Keratinocyte (primary cell): Measurements from ENCODE around the gene VPS52. TPM values are rescaled to one million over a fixed set of nuclear protein-coding genes. Genes with fewer than 3 reads are reported as not detected.
A peak's percentile ranks its signal among the peaks of the same experiment; 100 is the strongest.

ENCODE experiments used
- DNase-seq: peaks from one replicate; pipeline ENCODE4 v3.0.0-alpha.2; 2011; ENCODE audit warnings: low read depth, missing footprints, low spot score
- FAIRE-seq: peaks from 2 replicates; lab custom pipeline; 2011; peaks lifted over from hg19 to GRCh38; lab: Jason Lieb, UNC
- H2AFZ ChIP-seq: 2 replicates; pipeline ENCODE4 v1.6.0; 2012; ENCODE audit warnings: low read length, control low read depth, inconsistent platforms; ENCODE audit not compliant: control insufficient read depth
- H3K27ac ChIP-seq: 2 replicates; pipeline ENCODE4 v1.5.1; 2011; ENCODE audit warnings: low read length; ENCODE audit not compliant: control insufficient read depth, insufficient read depth
- H3K27me3 ChIP-seq: 3 replicates; pipeline ENCODE4 v1.6.0; 2011; ENCODE audit warnings: low read length; ENCODE audit not compliant: control insufficient read depth, insufficient read depth; ENCODE audit errors: extremely low read depth
- H3K36me3 ChIP-seq, 2 experiments: 2 replicates in 1 of 2; 3 replicates in 1 of 2; pipeline ENCODE4 v1.5.1; 2011; ENCODE audit warnings: low read length in 2 of 2, mild to moderate bottlenecking in 1 of 2; ENCODE audit not compliant: control insufficient read depth in 2 of 2, insufficient read depth in 2 of 2; ENCODE audit errors: extremely low read depth in 1 of 2
- H3K4me1 ChIP-seq: 3 replicates; pipeline ENCODE4 v1.5.1; 2011; ENCODE audit warnings: low read length; ENCODE audit not compliant: control insufficient read depth, insufficient read depth; ENCODE audit errors: extremely low read depth
- H3K4me2 ChIP-seq: 3 replicates; pipeline ENCODE4 v1.6.0; 2011; ENCODE audit warnings: low read depth, low read length; ENCODE audit not compliant: control insufficient read depth, insufficient read depth; ENCODE audit errors: extremely low read depth
- H3K4me3 ChIP-seq, 3 experiments: fragments of 200-600 bp in 1 of 3; sonication (generic) in 1 of 3; 2 replicates in 2 of 3; 3 replicates in 1 of 3; pipeline ENCODE4 v1.5.1; 2011 to 2016; ENCODE audit warnings: low read length in 3 of 3, mild to moderate bottlenecking in 3 of 3, control low read depth in 2 of 3, inconsistent platforms in 1 of 3, low read depth in 1 of 3, mixed read lengths in 1 of 3, mixed run types in 1 of 3, moderate library complexity in 1 of 3; ENCODE audit not compliant: control insufficient read depth in 2 of 3, insufficient read depth in 2 of 3; ENCODE audit errors: extremely low read depth in 1 of 3
- H3K79me2 ChIP-seq: 2 replicates; pipeline ENCODE4 v1.6.0; 2012; ENCODE audit warnings: low read length; ENCODE audit not compliant: control insufficient read depth, insufficient read depth
- H3K9ac ChIP-seq: 3 replicates; pipeline ENCODE4 v1.6.0; 2011; ENCODE audit warnings: low read length; ENCODE audit not compliant: control insufficient read depth, insufficient read depth; ENCODE audit errors: extremely low read depth
- H3K9me1 ChIP-seq: 3 replicates; pipeline ENCODE4 v1.6.0; 2011; ENCODE audit warnings: low read length; ENCODE audit not compliant: control insufficient read depth, insufficient read depth; ENCODE audit errors: extremely low read depth
- H3K9me3 ChIP-seq: 2 replicates; pipeline ENCODE4 v1.5.1; 2012; ENCODE audit warnings: low read depth, low read length; ENCODE audit not compliant: control insufficient read depth
- H4K20me1 ChIP-seq: 3 replicates; pipeline ENCODE4 v1.6.0; 2011; ENCODE audit warnings: low read length; ENCODE audit not compliant: control insufficient read depth, insufficient read depth; ENCODE audit errors: extremely low read depth
- CTCF ChIP-seq, 3 experiments: IDR thresholded peaks in 1 of 3; conservative IDR thresholded peaks in 1 of 3; optimal IDR thresholded peaks in 1 of 3; 2 replicates in 2 of 3; 3 replicates in 1 of 3; pipeline versions ENCODE3 to v1.5.1; 2011; ENCODE audit warnings: low read length in 3 of 3, mild to moderate bottlenecking in 3 of 3, moderate library complexity in 2 of 3, control low read depth in 1 of 3, inconsistent platforms in 1 of 3; ENCODE audit not compliant: insufficient read depth in 2 of 3; ENCODE audit errors: extremely low read depth in 1 of 3
- EZH2 ChIP-seq: IDR thresholded peaks from one replicate; pipeline ENCODE4 v1.6.1; 2012; ENCODE audit warnings: inconsistent platforms, mild to moderate bottlenecking, low read length, moderate library complexity
- dilution Hi-C: fragments of 300-500 bp; cut with MboI; formaldehyde crosslinking; loops from one replicate; pipeline ENCODE4 v1.7.0; 2020; ENCODE audit warnings: low sequenced_read_pairs; ENCODE audit not compliant: extremely low pct_ligation_motif_present
- polyA plus RNA-seq, 5 experiments: library from polyadenylated mRNA; depleted of rRNA in 3 of 5; stranded (reverse) in 3 of 5; stranded (forward) in 1 of 5; unstranded in 1 of 5; fragments of >200 nt; gene quantifications; 1 replicate in 1 of 5; 2 replicates in 3 of 5; 3 replicates in 1 of 5; pipeline versions ENCODE4 v1.2.1 to v1.2.3, GENCODE V29; 2011 to 2012; ENCODE audit warnings: missing spikeins in 2 of 5, low read depth in 1 of 5, low replicate concordance in 1 of 5

The VPS52 gene
- polyA plus RNA-seq, 1 donor (not counting 4 experiments of a cell fraction or from before 2014, with no cell fraction given) = 36.2 TPM

GRCh38 chr6:33272275-33273128 lies 826 bp upstream of the VPS52 start:
- dilution Hi-C loops = no loop called here
- no peak for TF ChIP-seq CTCF (optimal IDR thresholded peaks at IDR 0.05 in 1 of 3, IDR thresholded peaks at IDR 0.05 in 1 of 3, conservative IDR thresholded peaks at IDR 0.05 in 1 of 3; ENCODE audit: extremely low read depth in 1 of 3, insufficient read depth in 2 of 3, low read length in 3 of 3)
- TF ChIP-seq EZH2 = no peak
- peaks cover 2% of the 10 kb centered on the region for H3K9me1 ChIP-seq
- peak overlapping the region; percentile 45 for H2AFZ ChIP-seq
- H3K9ac ChIP-seq = peak overlapping the region; percentile 98
- peaks cover 35% of the 10 kb centered on the region for H3K4me1 ChIP-seq
- H3K79me2 ChIP-seq = peaks cover 54% of the 10 kb centered on the region
- H3K27ac ChIP-seq = peak overlapping the region; percentile 99
- DNase-seq (no peak), FAIRE-seq (no peak)
- peak overlapping the region; percentile 76 to 100 (median 96) for H3K4me3 ChIP-seq
- no peaks in the 10 kb centered on the region for H3K27me3 ChIP-seq
- H3K36me3 ChIP-seq = peaks cover 30 to 56% of the 10 kb centered on the region in 2 experiments
- peaks cover 34% of the 10 kb centered on the region for H4K20me1 ChIP-seq
- peak overlapping the region; percentile 93 for H3K4me2 ChIP-seq
- no peaks in the 10 kb centered on the region for H3K9me3 ChIP-seq

- peak overlapping the region; percentile 84 for H3K4me2 ChIP-seq
- FAIRE-seq (no peak), DNase-seq (no peak)
- H3K9me3 ChIP-seq = no peaks in the 10 kb centered on the region
- H3K4me1 ChIP-seq = peaks cover 30% of the 10 kb centered on the region
- no peak for TF ChIP-seq CTCF (optimal IDR thresholded peaks at IDR 0.05 in 1 of 3, IDR thresholded peaks at IDR 0.05 in 1 of 3, conservative IDR thresholded peaks at IDR 0.05 in 1 of 3; ENCODE audit: extremely low read depth in 1 of 3, insufficient read depth in 2 of 3, low read length in 3 of 3)
- no peak for TF ChIP-seq EZH2
- peak overlapping the region; percentile 76 to 100 (median 96) for H3K4me3 ChIP-seq
- dilution Hi-C loops = no loop called here
- H2AFZ ChIP-seq = peak overlapping the region; percentile 98
- H3K9ac ChIP-seq = peak overlapping the region; percentile 98
- peak overlapping the region; percentile 99 for H3K27ac ChIP-seq
- peaks cover 41 to 54% of the 10 kb centered on the region in 2 experiments for H3K36me3 ChIP-seq
- H4K20me1 ChIP-seq = peaks cover 29% of the 10 kb centered on the region
- H3K79me2 ChIP-seq = peaks cover 54% of the 10 kb centered on the region
- no peaks in the 10 kb centered on the region for H3K27me3 ChIP-seq
- H3K9me1 ChIP-seq = peaks cover 2% of the 10 kb centered on the region
Measured at GRCh38 chr6:33271117-33271467, 584 bp downstream of the VPS52 start.
